CD1c-positive myeloid dendritic cell (primary cell): ENCODE data around the gene MAST2.
"Not testable (repeated sequence)": the region's sequence is repeated elsewhere in the genome, so short reads cannot be mapped to it uniquely, and the experiment has no call there.

Source experiments
- DNase-seq: peaks from one replicate; pipeline ENCODE4 v3.0.0-alpha.2; 2016; ENCODE audit errors: extremely low spot score

The MAST2 gene

DNA sequence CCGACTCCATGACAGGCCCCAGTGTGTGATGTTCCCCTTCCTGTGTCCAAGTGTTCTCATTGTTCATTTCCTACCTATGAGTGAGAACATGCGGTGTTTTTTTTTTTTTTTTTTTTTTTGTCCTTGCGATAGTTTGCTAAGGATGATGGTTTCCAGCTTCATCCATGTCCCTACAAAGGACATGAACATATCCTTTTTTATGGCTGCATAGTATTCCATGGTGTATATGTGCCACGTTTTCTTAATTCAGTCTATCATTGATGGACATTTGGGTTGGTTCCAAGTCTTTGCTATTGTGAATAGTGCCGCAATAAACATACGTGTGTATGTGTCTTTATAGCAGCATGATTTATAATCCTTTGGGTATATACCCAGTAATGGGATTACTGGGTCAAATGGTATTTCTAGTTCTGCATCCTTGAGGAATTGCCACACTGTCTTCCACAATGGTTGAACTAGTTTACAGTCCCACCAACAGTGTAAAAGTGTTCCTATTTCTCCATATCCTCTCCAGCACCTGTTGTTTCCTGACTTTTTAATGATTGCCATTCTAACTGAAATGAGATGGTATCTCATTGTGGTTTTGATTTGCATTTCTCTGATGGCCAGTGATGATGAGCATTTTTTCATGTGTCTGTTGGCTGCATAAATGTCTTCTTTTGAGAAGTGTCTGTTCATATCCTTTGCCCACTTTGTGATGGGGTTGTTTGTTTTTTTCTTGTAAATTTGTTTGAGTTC lies 54.5 kb downstream of the MAST2 start:
- not testable (repeated sequence) for DNase-seq

DNA sequence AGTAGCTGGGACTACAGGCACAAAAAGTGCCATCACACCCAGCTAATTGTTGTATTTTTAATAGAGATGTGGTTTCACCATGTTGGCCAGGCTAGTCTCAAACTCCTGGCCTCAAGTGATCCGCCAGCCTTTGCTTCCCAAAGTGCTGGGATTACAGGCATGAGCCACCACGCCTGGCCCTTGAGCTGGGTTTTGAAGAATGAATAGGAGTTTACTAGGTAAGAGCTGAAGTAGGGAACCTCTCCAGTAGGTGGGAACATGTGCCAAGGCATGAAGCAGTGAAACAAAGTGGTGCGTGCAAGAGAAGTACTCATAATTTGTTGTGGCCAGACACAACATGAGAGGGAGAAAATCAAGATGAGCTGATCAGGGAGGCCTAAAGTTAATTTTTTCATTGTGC lies 55.8 kb downstream of the MAST2 start:
- no peak for DNase-seq

DNA sequence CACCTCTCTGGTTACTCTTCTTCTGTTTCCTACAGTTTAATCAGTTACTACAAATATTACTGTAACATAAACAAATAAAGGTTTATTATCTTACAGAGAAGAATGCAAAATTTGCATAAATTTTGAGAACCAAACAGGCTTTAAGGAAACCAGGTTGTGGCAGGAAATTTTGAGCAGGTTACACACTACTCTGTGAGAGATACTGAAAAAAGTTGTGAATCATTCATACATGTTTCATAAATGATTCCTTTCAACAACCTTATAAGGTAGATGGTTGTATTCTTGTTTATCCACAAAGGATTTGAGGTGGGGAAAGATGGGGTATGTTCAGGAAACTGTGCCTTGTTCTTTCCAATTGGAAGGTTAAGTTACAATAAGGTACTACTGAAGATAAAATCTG lies 58.6 kb downstream of the MAST2 start:
- DNase-seq: no peak

DNA sequence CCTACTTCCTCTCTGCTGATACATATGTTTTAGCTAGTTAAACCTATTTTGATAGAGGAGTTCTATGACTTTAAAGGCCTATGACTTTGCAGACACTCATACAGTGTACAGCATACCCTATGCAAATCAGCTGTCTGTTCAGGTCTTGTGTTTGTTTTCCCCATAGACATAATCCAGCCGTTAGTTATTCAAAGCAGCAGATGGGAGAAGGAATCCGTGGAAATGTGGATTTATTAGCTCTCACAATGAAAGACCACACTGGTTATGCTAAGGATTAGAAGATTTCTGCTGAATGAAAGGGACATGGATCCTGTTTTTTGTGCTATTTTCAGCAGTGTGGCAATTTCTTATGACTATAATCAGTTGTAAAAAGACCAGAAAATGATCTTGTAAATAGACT lies 59.8 kb downstream of the MAST2 start:
- DNase-seq: no peak

DNA sequence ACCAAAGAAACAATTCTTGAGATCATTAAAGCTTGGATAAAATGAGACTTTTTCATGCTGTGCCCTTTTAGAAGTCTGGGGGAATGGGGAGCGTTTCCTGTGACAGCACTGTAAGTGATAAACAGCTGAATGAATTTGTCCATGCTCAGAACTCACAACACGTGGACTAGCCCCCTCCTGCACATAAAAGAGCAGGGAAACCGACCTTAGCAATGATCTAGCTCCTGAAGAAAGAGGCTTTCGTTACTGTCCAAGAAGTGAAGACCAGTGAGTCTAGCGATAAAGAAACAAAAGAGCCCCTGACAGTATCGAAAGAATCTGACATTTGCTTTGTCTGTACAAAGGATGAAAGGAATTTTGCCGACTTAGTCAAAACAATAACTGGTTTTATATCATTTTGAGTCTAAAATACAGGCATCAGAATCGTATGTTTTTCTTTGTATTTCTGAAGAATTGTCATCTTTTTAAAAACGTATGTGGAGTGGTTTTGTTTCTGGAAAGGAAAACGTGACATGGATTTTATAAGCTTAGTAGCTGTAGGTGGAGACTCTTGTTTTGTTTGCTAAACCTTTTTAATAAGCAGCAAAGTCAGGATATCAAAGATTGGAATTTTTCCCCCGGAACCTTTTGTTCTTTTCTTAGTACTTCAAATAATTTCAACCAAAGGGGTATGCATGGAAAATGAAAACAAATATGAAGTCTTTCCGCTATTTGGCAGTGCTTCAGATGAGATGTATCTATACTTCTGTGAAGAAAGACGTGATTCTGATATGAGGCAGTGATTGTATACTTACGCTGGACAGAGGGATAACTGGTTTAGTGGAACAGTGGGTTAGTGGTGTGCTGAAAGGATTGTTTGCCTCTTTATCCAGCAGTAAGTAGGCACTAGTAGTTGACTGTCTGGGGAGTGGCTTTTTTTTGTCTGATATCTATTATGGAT lies 61.0 kb downstream of the MAST2 start:
- DNase-seq: no peak

DNA sequence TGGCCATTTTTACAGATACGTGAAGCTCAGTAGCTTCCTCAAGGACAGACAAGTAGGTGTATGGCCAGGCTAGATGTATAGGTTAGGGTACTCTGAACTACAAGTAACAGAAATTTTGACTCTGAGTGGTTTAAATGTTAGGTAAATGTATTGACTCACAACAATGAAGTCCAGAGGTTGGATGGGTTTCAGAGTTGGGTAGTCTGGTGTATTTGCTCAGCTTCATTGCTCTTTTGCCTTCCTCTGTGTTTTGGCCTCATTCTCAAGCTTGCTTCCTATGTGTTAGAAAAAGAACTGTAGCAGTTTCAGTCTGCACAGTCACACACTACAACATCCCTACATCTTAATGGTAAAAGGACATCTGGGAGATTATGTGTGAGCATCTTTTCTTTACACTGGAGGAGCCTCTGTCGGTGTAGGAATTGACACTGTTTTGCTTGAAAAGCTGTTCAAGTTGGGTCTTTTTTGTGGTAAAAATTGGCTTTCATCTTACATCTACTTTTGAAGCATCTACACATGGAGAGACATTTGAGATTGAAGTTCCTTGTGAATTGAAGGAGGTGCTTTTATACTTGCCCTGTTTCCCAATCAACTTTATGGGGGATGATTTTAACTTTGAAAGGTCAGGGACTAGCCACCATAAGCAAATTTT lies 64.4 kb downstream of the MAST2 start:
- DNase-seq: no peak

DNA sequence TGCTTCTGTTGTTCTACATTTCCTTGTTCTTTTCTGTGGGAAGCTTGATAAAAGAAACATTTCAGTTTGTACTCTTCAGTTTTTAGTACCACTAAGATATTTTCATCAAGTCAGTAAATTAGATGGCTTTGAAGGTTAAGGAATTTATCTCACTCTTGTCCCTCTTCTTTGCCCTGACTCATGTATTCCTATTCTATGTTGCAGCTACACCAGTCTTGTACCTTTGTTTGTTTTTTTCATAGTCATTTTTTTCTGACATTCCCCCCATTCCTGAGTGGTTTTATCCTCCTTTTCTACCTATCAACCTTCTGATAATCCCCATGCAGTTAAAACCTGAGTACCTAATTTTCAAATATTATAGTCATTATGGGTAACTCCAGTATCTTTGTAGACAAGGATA lies 65.4 kb downstream of the MAST2 start:
- DNase-seq: no peak

DNA sequence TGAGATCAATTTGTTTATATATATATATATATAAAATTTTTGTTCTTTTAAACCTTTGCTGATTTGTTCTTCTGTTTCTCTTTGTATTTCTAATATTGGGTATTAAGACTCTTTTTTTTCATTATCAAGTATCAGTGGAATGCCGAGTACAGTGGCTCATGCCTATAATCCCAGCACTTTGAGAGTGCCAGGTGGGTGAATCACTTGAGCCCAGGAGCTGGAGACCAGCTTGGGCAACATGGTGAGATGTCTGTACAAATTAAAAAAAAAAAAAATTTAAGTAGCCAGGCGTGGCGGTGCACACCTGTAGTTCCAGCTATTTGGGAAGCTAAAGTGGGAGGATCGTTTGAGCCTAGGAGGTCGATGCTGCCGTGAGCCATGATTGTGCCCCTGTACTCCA lies 67.1 kb downstream of the MAST2 start:
- DNase-seq: no peak

DNA sequence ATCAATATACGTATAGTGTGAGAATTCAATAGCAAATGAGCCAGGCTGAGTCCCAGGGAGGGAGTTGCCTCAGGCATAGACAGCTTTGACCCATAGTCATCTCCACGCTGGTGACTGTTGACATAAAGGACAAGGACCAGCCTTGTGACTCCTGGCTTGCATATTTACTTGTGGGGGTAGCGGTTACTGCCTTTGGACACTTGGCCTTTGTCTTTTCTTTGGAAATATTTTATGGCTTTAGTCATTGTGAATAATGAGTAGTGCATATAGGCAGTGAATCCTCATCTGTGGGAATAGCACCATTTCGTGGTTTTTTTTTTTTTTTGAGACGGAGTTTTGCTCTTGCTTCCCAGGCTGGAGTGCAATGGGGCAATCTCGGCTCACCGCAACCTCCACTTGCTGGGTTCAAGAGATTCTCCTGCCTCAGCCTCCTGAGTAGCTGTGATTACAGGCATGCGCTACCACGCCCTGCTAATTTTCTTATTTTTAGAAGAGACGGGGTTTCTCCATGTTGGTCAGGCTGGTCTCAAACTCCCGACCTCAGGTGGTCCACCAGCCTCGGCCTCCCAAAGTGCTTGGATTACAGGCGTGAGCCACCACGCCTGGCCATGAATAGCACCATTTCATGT lies 68.9 kb downstream of the MAST2 start:
- not testable (repeated sequence) for DNase-seq

DNA sequence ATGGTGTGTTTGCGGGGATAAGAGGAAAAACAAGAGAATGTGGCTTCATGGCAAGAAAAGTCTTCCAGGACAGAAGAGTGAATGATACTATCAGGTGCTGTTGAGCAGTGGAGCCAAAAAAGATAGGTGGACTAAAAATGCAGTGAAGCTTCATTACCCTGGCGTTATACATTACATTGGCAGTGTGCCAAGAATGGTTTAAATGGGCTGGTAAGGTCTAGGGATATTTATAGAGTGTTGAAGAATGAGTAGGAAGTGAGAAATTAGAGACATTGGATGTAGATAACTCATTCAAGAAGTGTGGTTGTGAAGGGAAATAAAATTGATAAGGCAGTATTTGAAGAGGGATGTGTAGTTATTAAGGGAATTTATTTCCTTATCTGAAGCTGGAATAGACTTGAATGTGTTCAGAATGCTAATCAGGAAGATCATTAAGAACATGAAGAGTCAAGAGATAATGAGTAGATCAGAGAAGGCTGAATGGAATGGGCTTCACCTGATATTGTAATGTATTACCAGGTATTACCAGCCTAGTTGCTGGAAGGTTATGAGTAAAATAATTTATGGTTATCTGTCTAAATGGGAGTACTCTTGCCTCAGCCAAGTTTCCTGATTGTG lies 72.7 kb downstream of the MAST2 start:
- no peak for DNase-seq

DNA sequence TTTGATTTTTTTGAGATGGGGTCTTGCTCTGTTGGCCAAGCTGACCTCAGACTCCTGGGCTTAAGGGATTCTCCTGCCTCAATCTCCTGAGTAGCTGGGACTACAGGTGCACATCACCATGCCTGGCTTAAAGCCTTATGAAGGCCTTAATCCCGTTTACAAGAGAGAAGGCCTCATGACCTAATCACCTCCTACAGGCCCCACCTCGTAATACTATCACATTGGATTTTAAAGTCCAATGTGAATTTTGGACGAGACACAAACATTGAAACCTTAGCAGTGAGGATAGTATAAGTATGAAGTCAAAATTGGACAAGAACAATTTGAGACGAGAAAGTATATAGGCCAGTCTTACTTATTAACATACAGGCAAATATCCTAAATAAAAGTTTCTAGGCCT lies 73.9 kb downstream of the MAST2 start:
- no peak for DNase-seq

DNA sequence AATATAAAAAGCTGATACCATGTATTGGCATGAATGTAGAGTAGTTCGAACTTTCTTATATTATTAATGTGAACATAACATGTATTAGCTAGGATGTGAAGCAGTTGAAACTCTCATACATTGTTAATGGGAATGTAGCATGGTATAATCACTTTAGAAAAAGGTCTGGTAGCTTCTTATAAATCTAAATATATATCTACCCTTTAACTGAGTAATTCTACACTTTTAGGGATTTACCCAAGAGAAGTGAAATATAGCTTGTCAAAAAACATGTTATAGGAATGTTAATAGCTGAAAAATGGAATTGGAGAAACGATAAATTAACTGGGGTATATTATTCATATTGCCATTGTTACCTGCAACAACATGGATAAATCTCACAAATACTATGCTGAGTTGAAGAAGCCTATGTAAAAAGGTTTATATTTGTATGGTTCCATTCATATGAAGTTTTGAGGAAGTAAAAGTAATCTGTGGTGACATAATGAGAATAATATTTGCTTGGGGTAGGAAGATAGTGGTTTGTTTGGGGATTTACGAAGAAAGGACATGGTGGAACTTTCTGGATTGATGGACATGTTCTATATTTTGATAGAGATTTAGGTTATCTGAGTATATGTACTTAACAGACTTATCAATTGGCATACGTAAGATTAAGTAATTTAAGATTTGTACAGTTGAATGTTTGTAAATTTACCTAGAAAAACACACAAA lies 76.6 kb downstream of the MAST2 start:
- DNase-seq: peak; percentile 6

DNA sequence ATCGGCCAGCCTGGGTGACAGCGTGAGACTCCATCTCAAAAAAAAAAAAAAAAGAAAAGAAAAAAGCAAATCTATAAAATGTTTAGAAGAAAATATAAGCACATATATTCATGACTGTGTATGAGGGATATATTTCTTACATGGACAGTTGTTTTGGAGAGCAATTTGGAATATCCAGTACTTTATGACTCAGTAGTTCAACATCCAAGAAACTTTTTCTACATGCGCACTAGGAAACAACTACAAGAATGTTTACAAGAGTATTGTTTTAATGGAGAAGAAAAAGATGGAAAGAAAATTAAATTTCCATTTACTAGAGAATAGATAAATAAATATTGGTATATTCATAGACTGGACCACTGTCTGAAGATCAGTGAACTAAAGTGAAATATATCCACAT lies 77.5 kb downstream of the MAST2 start:
- no peak for DNase-seq

DNA sequence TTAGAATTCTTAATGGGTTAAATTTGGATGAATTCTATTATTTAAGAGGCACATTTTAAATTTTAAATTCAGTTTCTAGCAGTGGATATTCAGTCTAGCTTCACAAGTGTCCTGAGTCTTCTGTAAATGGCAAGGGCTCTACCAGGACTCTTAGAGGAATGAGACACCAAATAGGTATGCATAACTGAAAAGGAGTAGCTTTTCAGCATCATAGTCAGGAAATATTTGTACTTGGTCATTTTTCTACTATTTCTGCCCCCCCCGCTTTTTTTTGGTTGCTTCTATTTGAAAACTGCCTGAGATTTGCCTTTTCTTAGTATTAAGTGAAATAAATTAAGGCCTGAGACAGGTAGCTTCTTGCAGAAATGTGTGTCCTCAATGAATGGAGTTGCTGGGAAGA lies 80.2 kb downstream of the MAST2 start:
- no peak for DNase-seq

DNA sequence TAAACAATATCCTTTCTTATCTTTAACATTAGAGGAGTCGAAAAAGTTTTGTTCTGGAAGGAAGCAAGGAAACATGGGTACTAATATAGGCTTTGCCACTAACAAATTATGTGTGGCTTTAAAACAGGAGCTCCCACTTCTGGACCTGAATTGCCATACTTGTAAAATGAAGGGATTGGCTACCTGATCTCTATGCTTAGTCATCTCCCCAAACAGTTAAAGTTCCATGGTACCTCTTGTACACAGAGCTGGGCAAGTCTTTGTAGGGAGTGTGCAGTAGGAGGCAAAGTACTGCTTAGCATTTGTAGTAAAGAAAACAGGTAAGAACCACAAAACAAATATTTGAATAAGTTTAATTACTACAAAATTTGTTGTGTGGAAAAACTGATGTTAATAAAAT lies 81.3 kb downstream of the MAST2 start:
- no peak for DNase-seq

DNA sequence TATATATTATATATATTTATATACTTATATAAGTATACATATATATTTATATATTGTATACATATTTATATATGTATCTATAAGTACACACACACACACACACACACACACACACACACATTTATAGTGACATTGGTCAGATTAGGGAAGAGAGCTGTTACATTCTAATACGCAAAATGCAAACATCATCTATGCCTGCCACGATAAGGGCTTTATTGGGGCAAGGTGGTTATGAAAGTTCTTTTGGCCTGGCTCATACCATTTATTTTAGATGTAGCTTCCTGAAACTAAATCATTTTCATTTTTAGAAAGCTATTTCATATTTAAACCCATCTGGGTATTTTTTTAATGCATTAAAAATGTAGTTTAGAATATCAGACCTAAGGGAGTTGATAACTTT lies 82.8 kb downstream of the MAST2 start:
- DNase-seq: no peak

DNA sequence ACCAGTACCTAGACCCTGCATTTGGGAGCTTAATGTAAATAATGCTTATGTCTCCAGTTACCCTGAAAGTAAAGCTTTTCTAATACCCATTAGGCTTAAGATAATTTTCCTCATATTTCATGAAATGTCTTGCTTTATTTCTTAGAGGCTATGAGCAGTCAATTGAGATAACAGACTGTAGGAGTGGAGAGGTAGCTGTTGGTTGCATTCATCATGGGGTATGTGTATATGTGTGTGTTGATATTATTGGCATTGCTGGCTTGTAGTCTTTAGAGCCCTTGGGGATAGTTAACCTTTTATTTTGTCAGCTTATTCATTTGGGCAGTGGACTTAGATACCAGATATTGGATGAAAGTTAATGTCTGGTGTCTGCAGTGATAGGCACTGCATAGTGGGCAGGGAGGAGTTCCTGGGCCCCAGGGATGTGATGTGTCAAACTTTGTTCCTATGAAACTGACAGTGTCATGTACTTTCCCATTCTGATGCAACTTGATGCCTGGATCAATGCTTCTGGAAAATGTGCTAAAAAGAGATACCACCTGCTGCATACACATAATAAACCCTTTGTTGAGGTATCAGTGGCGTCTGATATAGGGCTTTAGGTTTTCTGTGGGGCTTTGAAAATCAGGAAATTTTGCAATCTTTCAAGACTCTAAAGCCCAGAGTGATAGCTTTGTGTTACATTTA lies 83.9 kb downstream of the MAST2 start:
- DNase-seq: no peak

DNA sequence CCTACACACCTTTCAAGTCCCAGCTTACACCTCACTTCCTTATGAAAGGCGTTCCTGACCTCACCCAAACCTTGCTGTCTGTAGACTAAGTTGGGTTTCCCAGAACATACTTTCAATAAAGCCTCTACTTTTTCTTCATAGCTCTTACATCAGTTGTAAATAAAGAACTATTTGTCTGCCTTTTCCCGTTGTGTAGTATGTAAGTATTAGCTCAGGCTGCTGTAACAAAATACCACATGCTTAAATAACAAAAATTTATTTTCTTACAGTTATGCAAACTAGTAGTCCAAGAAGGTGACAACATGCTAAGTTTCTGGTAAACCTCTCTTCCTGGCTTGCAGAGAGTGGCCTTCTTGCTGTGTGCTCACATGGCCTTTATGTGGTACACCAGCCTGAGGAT lies 86.7 kb downstream of the MAST2 start:
- no peak for DNase-seq

DNA sequence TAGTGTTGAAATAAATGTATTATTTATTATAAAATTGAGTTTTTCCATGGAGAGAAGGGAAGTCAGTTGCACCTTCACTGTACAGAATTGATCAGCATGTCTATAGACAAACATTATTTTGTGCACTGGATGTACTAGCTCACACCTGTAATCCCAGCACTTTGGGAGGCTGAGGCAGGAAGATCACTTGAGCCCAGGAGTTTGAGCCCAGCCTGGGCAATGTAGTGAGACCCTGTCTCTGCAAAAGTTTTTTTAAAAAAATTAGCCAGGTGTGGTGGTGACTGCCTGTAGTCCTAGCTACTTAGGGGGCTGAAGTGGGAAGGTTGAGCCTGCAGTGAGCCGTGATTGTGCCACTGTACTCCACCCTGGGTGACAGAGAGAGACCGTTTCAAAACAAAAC lies 87.7 kb downstream of the MAST2 start:
- no peak for DNase-seq

DNA sequence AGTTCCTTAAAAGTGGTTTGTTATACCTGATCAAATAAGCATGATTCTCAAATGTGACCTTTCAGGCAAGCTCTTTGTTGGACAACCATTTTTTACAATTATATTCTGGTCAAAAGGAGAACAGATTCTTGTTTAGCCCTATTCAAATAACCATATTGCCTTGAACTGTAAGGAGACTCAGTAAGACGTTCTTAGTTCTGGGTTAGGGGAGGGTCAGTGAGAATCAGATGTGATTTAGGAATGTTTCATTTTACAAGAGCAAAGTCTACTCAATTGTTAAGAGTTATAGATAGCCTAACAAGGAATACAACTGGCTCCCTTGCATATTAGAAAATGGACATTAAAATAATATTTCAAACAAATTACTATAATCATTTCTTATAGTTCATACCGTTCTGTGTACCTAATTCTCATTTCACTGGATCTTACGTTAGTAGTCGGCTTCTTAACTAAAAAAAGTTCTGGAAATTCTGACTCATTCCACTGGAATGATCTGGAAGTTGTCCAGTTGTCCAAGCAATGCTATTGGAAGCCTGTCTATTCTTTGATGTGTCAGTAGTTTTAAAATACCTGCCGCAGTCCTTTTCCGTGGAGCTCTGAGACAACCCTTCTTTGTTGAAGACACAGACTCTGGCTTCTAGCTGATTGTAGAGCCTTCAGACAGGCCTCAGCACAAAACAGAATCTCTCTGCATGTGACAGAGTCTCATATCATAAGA lies 88.8 kb downstream of the MAST2 start:
- DNase-seq: no peak
